CD4-positive, alpha-beta T cell treated with Interleukin-15 for 1 hour (primary cell): ENCODE results near the gene RNF135.
A peak's percentile ranks its signal among the peaks of the same experiment; 100 is the strongest.
"Not testable (repeated sequence)": the region's sequence is repeated elsewhere in the genome, so short reads cannot be mapped to it uniquely, and the experiment has no call there.

Experiments
- DNase-seq: peaks from one replicate; pipeline ENCODE4 v3.0.0-alpha.2; 2020

The RNF135 gene

GRCh38 chr17:30970831-30971567, at the start of gene RNF135:
Gene RNF135 (plus strand): TSS chr17:30971039. CDS start chr17:30971074, 35 bp downstream.
- peak; percentile 68 for DNase-seq

GRCh38 chr17:30921544-30922196, 49.2 kb upstream of the RNF135 start, which contains the start of gene ADAP2:
Gene ADAP2 (plus strand): TSS chr17:30921945. CDS start chr17:30922015, 70 bp downstream.
- peak; percentile 52 for DNase-seq

- DNase-seq, result no peak
Observed at GRCh38 chr17:30922235-30923030, 48.4 kb upstream of the RNF135 start.

GRCh38 chr17:30924341-30924740, 46.5 kb upstream of the RNF135 start:
- DNase-seq, result no peak

- no peak for DNase-seq
Observed at GRCh38 chr17:30926516-30926915, 44.3 kb upstream of the RNF135 start.

- DNase-seq, result no peak
Observed at GRCh38 chr17:30927756-30928155, 43.1 kb upstream of the RNF135 start.

- no peak for DNase-seq
Observed at GRCh38 chr17:30928584-30928983, 42.3 kb upstream of the RNF135 start.

GRCh38 chr17:30929081-30929633, 41.7 kb upstream of the RNF135 start:
- DNase-seq, result no peak

GRCh38 chr17:30929861-30930260, 41.0 kb upstream of the RNF135 start:
- DNase-seq, result not testable (repeated sequence)

- no peak for DNase-seq
Observed at GRCh38 chr17:30930495-30930894, 40.3 kb upstream of the RNF135 start.

- not testable (repeated sequence) for DNase-seq
Observed at GRCh38 chr17:30931582-30931981, 39.3 kb upstream of the RNF135 start.

- no peak for DNase-seq
Observed at GRCh38 chr17:30933966-30934365, 36.9 kb upstream of the RNF135 start.

GRCh38 chr17:30939051-30939689, 31.7 kb upstream of the RNF135 start:
- no peak for DNase-seq

GRCh38 chr17:30942308-30943079, 28.3 kb upstream of the RNF135 start:
- DNase-seq, result no peak

- no peak for DNase-seq
Observed at GRCh38 chr17:30947796-30948195, 23.0 kb upstream of the RNF135 start.

GRCh38 chr17:30950189-30950588, 20.6 kb upstream of the RNF135 start:
- no peak for DNase-seq

- peak; percentile 35 for DNase-seq
Observed at GRCh38 chr17:30950669-30951399, 20.0 kb upstream of the RNF135 start.

GRCh38 chr17:30952638-30953393, 18.0 kb upstream of the RNF135 start:
- peak; percentile 40 for DNase-seq

GRCh38 chr17:30954046-30954830, 16.6 kb upstream of the RNF135 start:
- no peak for DNase-seq
